K562 (cell line): ENCODE data around the gene SLC16A5. TPM values are rescaled to one million over a fixed set of nuclear protein-coding genes. Genes with fewer than 3 reads are reported as not detected.

Source experiments
- ATAC-seq: fragments of 200-7000 bp; cut with Tn5 transposase; 3 replicates; pipeline ENCODE4 v1.9.1; 2020; ENCODE audit warnings: moderate library complexity
- BruUV-seq: library from RNA; stranded (reverse); fragments of 400-500 nt; replicated peaks from 2 replicates; lab custom pipeline; 2021; lab: Mats Ljungman, UMichigan
- CTCF ChIA-PET: fragments of 300-600 bp; formaldehyde crosslinking; extraction: SDS; loops from one replicate; lab custom pipeline; 2021; ENCODE audit warnings: low intra/inter-chr PET ratio; lab: Yijun Ruan, JAX
- POLR2A ChIA-PET: fragments of 300-600, 350-650 bp; sonication (Branson Sonifier 250); formaldehyde crosslinking; extraction: SDS; loops from one replicate; lab custom pipeline; 2021; ENCODE audit warnings: antibody characterized with exemption, inconsistent platforms; lab: Yijun Ruan, JAX
- DNase-seq, 4 experiments: peaks; one replicate each; pipeline versions ENCODE4 v3.0.0 to v3.0.0-alpha.2; 2011 to 2018; ENCODE audit warnings: low spot score in 3 of 4, mixed read lengths in 3 of 4; ENCODE audit errors: extremely low read depth in 1 of 4
- FAIRE-seq: peaks from 2 replicates; lab custom pipeline; 2011; peaks lifted over from hg19 to GRCh38; lab: Jason Lieb, UNC
- H2AFZ ChIP-seq: 2 replicates; pipeline ENCODE4 v1.6.0; 2011; ENCODE audit warnings: low read depth, low read length, control low read depth, inconsistent platforms
- H3K27ac ChIP-seq: fragments of 200-600 bp; 3 replicates; pipeline ENCODE4 v1.8.0; 2011; ENCODE audit warnings: low read depth, mild to moderate bottlenecking, control low read depth, inconsistent platforms, low read length, moderate library complexity, mixed read lengths; ENCODE audit errors: extremely low read depth
- H3K27me3 ChIP-seq, 2 experiments: fragments of 300-600 bp in 1 of 2; 2 replicates in 1 of 2; 3 replicates in 1 of 2; pipeline versions ENCODE4 v1.6.0 to v1.8.0; 2011; ENCODE audit warnings: inconsistent platforms in 2 of 2, low read length in 2 of 2, mild to moderate bottlenecking in 1 of 2, mixed read lengths in 1 of 2, moderate library complexity in 1 of 2; ENCODE audit not compliant: control insufficient read depth in 2 of 2, insufficient read depth in 2 of 2
- H3K36me3 ChIP-seq: fragments of 300-600 bp; 3 replicates; pipeline ENCODE4 v1.8.0; 2011; ENCODE audit warnings: mild to moderate bottlenecking, low read length, inconsistent platforms; ENCODE audit not compliant: control insufficient read depth, insufficient read depth
- H3K4me1 ChIP-seq, 2 experiments: fragments of 200-600 bp in 1 of 2; replicated peaks in 1 of 2; 2 replicates in 1 of 2; 3 replicates in 1 of 2; pipeline versions ENCODE4 v1.5.1 to v1.8.0; 2011; ENCODE audit warnings: inconsistent platforms in 2 of 2, low read length in 2 of 2, mild to moderate bottlenecking in 1 of 2, mixed read lengths in 1 of 2, moderate library complexity in 1 of 2; ENCODE audit not compliant: control insufficient read depth in 2 of 2, insufficient read depth in 2 of 2
- H3K4me2 ChIP-seq: 2 replicates; pipeline ENCODE4 v1.6.1; 2011; ENCODE audit warnings: low read length, control low read depth, inconsistent platforms, mixed read lengths; ENCODE audit not compliant: insufficient read depth
- H3K4me3 ChIP-seq: fragments of 200-600 bp; sonication (generic), shearing (Covaris generic); 2 replicates; pipeline ENCODE4 v1.5.1; 2016; ENCODE audit warnings: control low read depth, inconsistent platforms
- H3K79me2 ChIP-seq: fragments of 200-600 bp; 3 replicates; pipeline ENCODE4 v1.8.0; 2011; ENCODE audit warnings: low read length, inconsistent platforms; ENCODE audit not compliant: control insufficient read depth, insufficient read depth
- H3K9ac ChIP-seq, 2 experiments: 2 replicates each; pipeline versions ENCODE4 v1.6.0 to v1.6.1; 2011; ENCODE audit warnings: low read depth in 2 of 2, low read length in 2 of 2, control low read depth in 1 of 2, inconsistent platforms in 1 of 2, mild to moderate bottlenecking in 1 of 2, mixed read lengths in 1 of 2; ENCODE audit not compliant: insufficient read depth in 1 of 2
- H3K9me1 ChIP-seq: one replicate; pipeline ENCODE4 v1.6.0; 2011; ENCODE audit warnings: inconsistent platforms, mild to moderate bottlenecking, low read length, moderate library complexity; ENCODE audit not compliant: control insufficient read depth, insufficient read depth
- H3K9me3 ChIP-seq: replicated peaks from 2 replicates; pipeline ENCODE4 v1.5.1; 2011; ENCODE audit warnings: low read depth, low read length, inconsistent platforms; ENCODE audit not compliant: control insufficient read depth, insufficient read depth
- H4K20me1 ChIP-seq: replicated peaks from 2 replicates; pipeline ENCODE4 v1.6.1; 2011; ENCODE audit warnings: low read length, inconsistent platforms, mixed read lengths; ENCODE audit not compliant: control insufficient read depth, insufficient read depth
- EGR1 ChIP-seq: fragments of 450-650 bp; conservative IDR thresholded peaks from 2 replicates; pipeline ENCODE4 v1.6.1; 2017; ENCODE audit warnings: mild to moderate bottlenecking
- KDM5B ChIP-seq: fragments of 200-600 bp; sonication (generic); IDR thresholded peaks from 2 replicates; pipeline ENCODE4 v1.6.1; 2012; ENCODE audit warnings: low read depth, mild to moderate bottlenecking, moderate library complexity, low read length, control low read depth, inconsistent platforms; ENCODE audit not compliant: insufficient replicate concordance
- MXD1 ChIP-seq: fragments of 250-450 bp; sonication (Bioruptor Pico); IDR thresholded peaks from 2 replicates; pipeline ENCODE4 v1.8.0; 2021; ENCODE audit warnings: borderline replicate concordance, mild to moderate bottlenecking, moderate library complexity; ENCODE audit not compliant: poor library complexity, severe bottlenecking
- PKNOX1 ChIP-seq: fragments of 450-650 bp; IDR thresholded peaks from 2 replicates; pipeline ENCODE4 v1.6.1; 2016
- RBFOX2 ChIP-seq: fragments of 200-400 bp; formaldehyde crosslinking; IDR thresholded peaks from 2 replicates; pipeline ENCODE4 v1.6.1; 2017; ENCODE audit warnings: low read depth, mild to moderate bottlenecking, low read length, moderate library complexity
- SIN3A ChIP-seq, 2 experiments: fragments of 150-350 bp in 1 of 2; IDR thresholded peaks; 2 replicates each; pipeline ENCODE4 v1.6.1; 2011 to 2016; ENCODE audit warnings: borderline replicate concordance in 2 of 2, low read depth in 2 of 2, low read length in 2 of 2, mild to moderate bottlenecking in 2 of 2, moderate library complexity in 2 of 2; ENCODE audit not compliant: control insufficient read depth in 1 of 2
- SUPT5H ChIP-seq: fragments of 450-650 bp; IDR thresholded peaks from 2 replicates; pipeline ENCODE4 v1.6.1; 2016
- TBL1XR1 ChIP-seq, 2 experiments: IDR thresholded peaks; 2 replicates each; pipeline ENCODE4 v1.6.1; 2012; ENCODE audit warnings: improper control_type of control experiment in 2 of 2, low read length in 2 of 2, mild to moderate bottlenecking in 1 of 2
- ZNF212 ChIP-seq: fragments of 450-650 bp; formaldehyde crosslinking; IDR thresholded peaks from 2 replicates; pipeline ENCODE4 v1.4.0; 2020; ENCODE audit warnings: mild to moderate bottlenecking
- ZNF511 ChIP-seq: sonication (generic); formaldehyde crosslinking; IDR thresholded peaks from 2 replicates; pipeline ENCODE4 v1.8.0; 2022; ENCODE audit warnings: mild to moderate bottlenecking, missing genetic modification reagents
- WGBS: fragments of 100-300 bp; shearing (Covaris generic); methylation state at CpG from one replicate; pipeline ENCODE4 v1.1.6; 2016; ENCODE audit warnings: low coverage, mixed read lengths; ENCODE audit not compliant: insufficient coverage; ENCODE audit errors: missing lambda C conversion rate; 5-methylcytosine and 5-hydroxymethylcytosine counted together
- in situ Hi-C: fragments of 300-500 bp; cut with MboI; formaldehyde crosslinking; loops from 4 replicates; pipeline ENCODE4 v1.15.0; 2018; ENCODE audit warnings: inconsistent platforms, mixed read lengths
- intact Hi-C: fragments of 100-400 bp; cut with micrococcal nuclease; formaldehyde crosslinking; loops from 2 replicates; pipeline ENCODE4 v1.14.2; 2022
- polyA plus RNA-seq, 8 experiments: library from polyadenylated mRNA; depleted of rRNA in 4 of 8; stranded (reverse) in 5 of 8; unstranded in 3 of 8; fragments of >200 nt; fragmentation: Nextera tagmentation in 2 of 8; fragmentation: Illumina TruSeq in 1 of 8; extraction: Ambion mirVana in 2 of 8; extraction: Trizol in 1 of 8; gene quantifications; 2 replicates each; pipeline versions ENCODE4 v1.2.1 to v1.2.3, GENCODE V29; 2011 to 2014; ENCODE audit warnings: inconsistent platforms in 1 of 8, missing spikeins in 1 of 8
- total RNA-seq, 7 experiments: library from RNA; depleted of rRNA in 6 of 7; stranded (reverse); fragments of >200 nt in 6 of 7; fragmentation: Illumina TruSeq in 2 of 7; extraction: Trizol in 2 of 7; gene quantifications; 2 replicates each; pipeline versions ENCODE4 v1.2.1 to v1.2.3, GENCODE V29; 2011 to 2021; ENCODE audit warnings: low replicate concordance in 1 of 7
- TF ChIP-seq, protein P1 (sequence below): fragments of 450-650 bp; formaldehyde crosslinking; IDR thresholded peaks from 2 replicates; pipeline ENCODE4 v1.4.0; 2022; ENCODE audit warnings: missing genetic modification characterization
- TF ChIP-seq, protein P2 (sequence below): sonication (generic); formaldehyde crosslinking; IDR thresholded peaks from 2 replicates; pipeline ENCODE4 v1.8.0; 2023; ENCODE audit warnings: mild to moderate bottlenecking, missing genetic modification reagents
- TF ChIP-seq, protein P3 (sequence below): fragments of 450-650 bp; IDR thresholded peaks from one replicate; pipeline ENCODE4 v1.6.1; 2018; ENCODE audit warnings: mild to moderate bottlenecking, moderate library complexity; ENCODE audit not compliant: partially characterized antibody

Gene SLC16A5
- total and polyA plus RNA-seq, 9 of the 15 experiments (the other 6 are each of a cell fraction or from before 2014, with no cell fraction given): 0.06 to 2.6 (median 0.91) TPM

- POLR2A ChIA-PET: interaction anchor here (0.5 to 3.1 kb wide), 15 partner anchors 9 to 685 kb away, joined by 3 to 23 read pairs (median 4); partner anchors contain the start of genes FDXR and MRPL58
- Histone ChIP-seq H3K4me2 (peak overlapping the region; percentile 96), H3K27ac (peak overlapping the region; percentile 77), H3K4me1 (peaks cover 11 to 15% of the 10 kb centered on the region in 2 experiments), H3K79me2 (peaks cover 48% of the 10 kb centered on the region), H3K9me1 (no peaks in the 10 kb centered on the region), H2AFZ (peak overlapping the region; percentile 47), H3K4me3 (peak overlapping the region; percentile 100), H3K36me3 (peaks cover 27% of the 10 kb centered on the region; the same call in 2 of the 3 replicates), H3K9me3 (no peaks in the 10 kb centered on the region), H3K9ac (peak overlapping the region; percentile 88 to 98), H4K20me1 (no peaks in the 10 kb centered on the region; the same call in 1 of the 2 replicates), H3K27me3 (no peaks in the 10 kb centered on the region)
- ATAC-seq: no peak
- 0% methylated on average over 31 of the region's 38 CpGs for WGBS
- in situ Hi-C loops: no loop called here
- DNase-seq: peak in 2 of 4 experiments; percentile 35 to 67
- CTCF ChIA-PET: interaction anchor here (0.7 to 1.1 kb wide), 2 partner anchors 83 to 214 kb away, joined by 3 read pairs; partner anchors contain the start of genes GGA3 and MRPS7
- intact Hi-C loops: loop anchor here (1.0 kb wide), 1 partner anchor 12 kb away; no protein-coding TSS in a partner anchor
- no peak for FAIRE-seq
- no TSS peak for BruUV-seq
- TF ChIP-seq, protein P1, sequence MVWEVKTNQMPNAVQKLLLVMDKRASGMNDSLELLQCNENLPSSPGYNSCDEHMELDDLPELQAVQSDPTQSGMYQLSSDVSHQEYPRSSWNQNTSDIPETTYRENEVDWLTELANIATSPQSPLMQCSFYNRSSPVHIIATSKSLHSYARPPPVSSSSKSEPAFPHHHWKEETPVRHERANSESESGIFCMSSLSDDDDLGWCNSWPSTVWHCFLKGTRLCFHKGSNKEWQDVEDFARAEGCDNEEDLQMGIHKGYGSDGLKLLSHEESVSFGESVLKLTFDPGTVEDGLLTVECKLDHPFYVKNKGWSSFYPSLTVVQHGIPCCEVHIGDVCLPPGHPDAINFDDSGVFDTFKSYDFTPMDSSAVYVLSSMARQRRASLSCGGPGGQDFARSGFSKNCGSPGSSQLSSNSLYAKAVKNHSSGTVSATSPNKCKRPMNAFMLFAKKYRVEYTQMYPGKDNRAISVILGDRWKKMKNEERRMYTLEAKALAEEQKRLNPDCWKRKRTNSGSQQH (CRISPR knock-in tag): no peak
- TF ChIP-seq TBL1XR1 (IDR thresholded peaks at IDR 0.05; ENCODE audit: low read length in 2 of 2) (no peak), ZNF511 (CRISPR knock-in tag) (0 out of 2 replicates have a peak, but pooled peaks have one; percentile 24), SUPT5H (0 out of 2 replicates have a peak, but pooled peaks have one; percentile 33), MXD1 (CRISPR knock-in tag) (no peak), PKNOX1 (no peak), RBFOX2 (no peak), KDM5B (peak; percentile 46), ZNF212 (CRISPR knock-in tag) (no peak), SIN3A (IDR thresholded peaks at IDR 0.05; ENCODE audit: borderline replicate concordance in 2 of 2, control insufficient read depth in 1 of 2, low read depth in 2 of 2, low read length in 2 of 2) (0 out of 4 replicates have a peak, but pooled peaks of 1 of the 2 experiments have one; percentile 56), EGR1 (peak; percentile 58)
- TF ChIP-seq, protein P2, sequence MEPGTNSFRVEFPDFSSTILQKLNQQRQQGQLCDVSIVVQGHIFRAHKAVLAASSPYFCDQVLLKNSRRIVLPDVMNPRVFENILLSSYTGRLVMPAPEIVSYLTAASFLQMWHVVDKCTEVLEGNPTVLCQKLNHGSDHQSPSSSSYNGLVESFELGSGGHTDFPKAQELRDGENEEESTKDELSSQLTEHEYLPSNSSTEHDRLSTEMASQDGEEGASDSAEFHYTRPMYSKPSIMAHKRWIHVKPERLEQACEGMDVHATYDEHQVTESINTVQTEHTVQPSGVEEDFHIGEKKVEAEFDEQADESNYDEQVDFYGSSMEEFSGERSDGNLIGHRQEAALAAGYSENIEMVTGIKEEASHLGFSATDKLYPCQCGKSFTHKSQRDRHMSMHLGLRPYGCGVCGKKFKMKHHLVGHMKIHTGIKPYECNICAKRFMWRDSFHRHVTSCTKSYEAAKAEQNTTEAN (CRISPR knock-in tag): no peak
- TF ChIP-seq, protein P3, sequence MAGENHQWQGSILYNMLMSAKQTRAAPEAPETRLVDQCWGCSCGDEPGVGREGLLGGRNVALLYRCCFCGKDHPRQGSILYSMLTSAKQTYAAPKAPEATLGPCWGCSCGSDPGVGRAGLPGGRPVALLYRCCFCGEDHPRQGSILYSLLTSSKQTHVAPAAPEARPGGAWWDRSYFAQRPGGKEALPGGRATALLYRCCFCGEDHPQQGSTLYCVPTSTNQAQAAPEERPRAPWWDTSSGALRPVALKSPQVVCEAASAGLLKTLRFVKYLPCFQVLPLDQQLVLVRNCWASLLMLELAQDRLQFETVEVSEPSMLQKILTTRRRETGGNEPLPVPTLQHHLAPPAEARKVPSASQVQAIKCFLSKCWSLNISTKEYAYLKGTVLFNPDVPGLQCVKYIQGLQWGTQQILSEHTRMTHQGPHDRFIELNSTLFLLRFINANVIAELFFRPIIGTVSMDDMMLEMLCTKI: no peak
Measured at GRCh38 chr17:75047398-75048098, 40.2 kb upstream of the SLC16A5 start.
